Erythroblast (primary cell): ENCODE results near the gene LOXL1.

ENCODE experiments used
- GATA1 ChIP-seq: IDR thresholded peaks from 2 replicates; pipeline ENCODE4 v1.6.1; 2011; ENCODE audit warnings: low read depth, mild to moderate bottlenecking, control low read depth, low read length, moderate library complexity
- POLR2A ChIP-seq: IDR thresholded peaks from 2 replicates; pipeline ENCODE4 v1.6.1; 2011; ENCODE audit warnings: mild to moderate bottlenecking, low read length

DNA sequence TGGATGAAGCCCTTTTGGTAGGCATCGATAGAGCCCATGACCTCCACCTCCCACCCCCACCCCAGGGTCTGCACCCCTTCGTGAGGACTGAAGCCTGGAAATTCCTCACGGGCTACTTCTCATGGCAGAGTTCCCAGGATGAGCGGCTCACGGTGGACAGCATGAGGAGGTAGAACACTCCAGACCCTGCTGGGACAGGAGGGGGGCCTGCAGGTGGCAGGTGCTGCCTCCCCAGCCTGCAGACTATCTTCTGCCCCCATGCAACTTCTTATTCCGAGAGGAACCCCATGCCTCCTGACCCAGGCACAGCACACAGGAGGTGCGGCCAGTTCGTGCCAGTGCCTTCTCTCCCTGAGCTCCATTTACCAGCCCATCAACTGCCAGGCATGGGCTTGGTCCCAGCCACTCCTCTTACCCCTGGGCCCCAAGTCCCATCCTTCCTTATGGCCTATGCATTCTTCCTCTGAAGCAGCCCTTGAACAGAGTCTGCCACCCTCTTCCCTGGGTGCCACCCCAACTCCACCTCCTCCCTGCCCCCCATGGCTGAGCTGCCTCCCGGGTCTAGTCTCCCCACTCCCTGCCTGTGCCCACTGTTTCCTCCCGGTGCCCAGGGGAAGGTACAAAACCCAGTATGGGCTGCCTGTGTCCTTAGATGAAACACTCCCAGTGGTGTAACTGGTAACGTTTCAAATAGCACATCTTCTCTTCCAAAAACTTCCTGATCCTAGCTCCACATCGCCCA lies 44.5 kb upstream of the LOXL1 start:
- no peak for TF ChIP-seq POLR2A
- no peak for TF ChIP-seq GATA1
